GM21390 (cell line): ENCODE measurements around the gene INTS6.

Source experiments
- ATAC-seq: cut with Tn5 transposase; IDR thresholded peaks from one replicate; pipeline ENCODE4 v1.9.1; 2021; ENCODE audit not compliant: unreplicated experiment

The INTS6 gene

GRCh38 chr13:51452361-51453206, at the start of gene INTS6:
Gene INTS6 (minus strand): TSS chr13:51453036. CDS start chr13:51452525, 511 bp downstream.
- peak; percentile 66 for ATAC-seq

- ATAC-seq, result peak; percentile 96
These were observed 49.4 kb upstream of the INTS6 start for GRCh38 chr13:51502153-51502651.

- peak; percentile 31 for ATAC-seq
These were observed 48.8 kb upstream of the INTS6 start for GRCh38 chr13:51501592-51502152.

- ATAC-seq, result no peak
These were observed 48.3 kb upstream of the INTS6 start for GRCh38 chr13:51501096-51501495.

- no peak for ATAC-seq
These were observed 47.9 kb upstream of the INTS6 start for GRCh38 chr13:51500687-51501086.

GRCh38 chr13:51499841-51500240, 47.0 kb upstream of the INTS6 start:
- ATAC-seq, result no peak

GRCh38 chr13:51495316-51495715, 42.5 kb upstream of the INTS6 start:
- ATAC-seq, result no peak

GRCh38 chr13:51494156-51494555, 41.3 kb upstream of the INTS6 start:
- no peak for ATAC-seq

- no peak for ATAC-seq
These were observed 35.4 kb upstream of the INTS6 start for GRCh38 chr13:51488212-51488611.

GRCh38 chr13:51481656-51482055, 28.8 kb upstream of the INTS6 start:
- no peak for ATAC-seq

GRCh38 chr13:51479199-51479523, 26.3 kb upstream of the INTS6 start:
- no peak for ATAC-seq

GRCh38 chr13:51478418-51479198, 25.8 kb upstream of the INTS6 start:
- no peak for ATAC-seq

GRCh38 chr13:51477653-51478324, 25.0 kb upstream of the INTS6 start:
- ATAC-seq, result no peak

- ATAC-seq, result no peak
These were observed 24.3 kb upstream of the INTS6 start for GRCh38 chr13:51477149-51477548.

- ATAC-seq, result no peak
These were observed 23.1 kb upstream of the INTS6 start for GRCh38 chr13:51475727-51476501.

- ATAC-seq, result no peak
These were observed 17.0 kb upstream of the INTS6 start for GRCh38 chr13:51469790-51470189.

- ATAC-seq, result no peak
These were observed 14.9 kb upstream of the INTS6 start for GRCh38 chr13:51467730-51468129.

GRCh38 chr13:51465124-51465523, 12.3 kb upstream of the INTS6 start:
- ATAC-seq, result no peak

GRCh38 chr13:51457086-51457815, 4.4 kb upstream of the INTS6 start:
- no peak for ATAC-seq

- no peak for ATAC-seq
These were observed 3.7 kb upstream of the INTS6 start for GRCh38 chr13:51456510-51456909.
